Germinal center (tissue), 1 donor: ENCODE data around the gene GNAZ.
A peak's percentile ranks its signal among the peaks of the same experiment; 100 is the strongest.
"Not testable (repeated sequence)": the region's sequence is repeated elsewhere in the genome, so short reads cannot be mapped to it uniquely, and the experiment has no call there.

Source experiments
- DNase-seq: peaks from one replicate; pipeline ENCODE4 v3.0.0; 2012; ENCODE audit warnings: mixed read lengths, low spot score

The GNAZ gene

GRCh38 chr22:23136991-23137390 is 66.7 kb downstream of the GNAZ start:
- DNase-seq = not testable (repeated sequence)

GRCh38 chr22:23137468-23137867 is 67.1 kb downstream of the GNAZ start:
- DNase-seq = no peak

GRCh38 chr22:23137905-23138561 is 67.7 kb downstream of the GNAZ start:
- peak; percentile 68 for DNase-seq

GRCh38 chr22:23138584-23139435 is 68.5 kb downstream of the GNAZ start:
- DNase-seq = no peak

GRCh38 chr22:23140385-23140784 is 70.1 kb downstream of the GNAZ start:
- DNase-seq = no peak

- DNase-seq = no peak
Observed at GRCh38 chr22:23142546-23143105, 72.3 kb downstream of the GNAZ start.

GRCh38 chr22:23143119-23143518 is 72.8 kb downstream of the GNAZ start:
- DNase-seq = no peak

- DNase-seq = no peak
Observed at GRCh38 chr22:23144432-23144831, 74.1 kb downstream of the GNAZ start.

GRCh38 chr22:23144932-23145877 is 74.9 kb downstream of the GNAZ start, which contains the start of gene RAB36:
TSS of gene RAB36 (plus strand) at chr22:23145477. CDS start at chr22:23146617, 1,140 bp downstream.
- peak; percentile 91 for DNase-seq

GRCh38 chr22:23145878-23146470 is 75.7 kb downstream of the GNAZ start:
- no peak for DNase-seq

- DNase-seq = no peak
Observed at GRCh38 chr22:23146478-23147205, 76.3 kb downstream of the GNAZ start.

- no peak for DNase-seq
Observed at GRCh38 chr22:23147617-23148387, 77.5 kb downstream of the GNAZ start.

- no peak for DNase-seq
Observed at GRCh38 chr22:23149743-23150238, 79.5 kb downstream of the GNAZ start.

- no peak for DNase-seq
Observed at GRCh38 chr22:23150762-23151161, 80.4 kb downstream of the GNAZ start.

- DNase-seq = no peak
Observed at GRCh38 chr22:23151827-23152226, 81.5 kb downstream of the GNAZ start.

GRCh38 chr22:23152238-23153114 is 82.2 kb downstream of the GNAZ start:
- DNase-seq = peak; percentile 63

GRCh38 chr22:23153994-23154393 is 83.7 kb downstream of the GNAZ start:
- no peak for DNase-seq

GRCh38 chr22:23154461-23154860 is 84.1 kb downstream of the GNAZ start:
- no peak for DNase-seq

GRCh38 chr22:23155143-23155542 is 84.8 kb downstream of the GNAZ start:
- DNase-seq = no peak
